Measurements from ENCODE around the gene CASP7. TPM values are rescaled to one million over a fixed set of nuclear protein-coding genes. Genes with fewer than 3 reads are reported as not detected.

The CASP7 gene
- total RNA-seq, 1 donor from 2014 or later = 9.9 TPM

- peaks cover 67% of the 10 kb centered on the region for H3K9me3 ChIP-seq (replicated peaks)
- no peak for DNase-seq
- no peak for TF ChIP-seq CTCF (IDR thresholded peaks at IDR 0.05; ENCODE audit: borderline replicate concordance)
- no peak overlapping the region for H3K27ac ChIP-seq (replicated peaks)
- H3K4me1 ChIP-seq = peaks cover under 1% of the 10 kb centered on the region
- intact Hi-C loops (cut with micrococcal nuclease) = no loop called here
- H3K4me3 ChIP-seq = no peak overlapping the region
- peaks cover 19% of the 10 kb centered on the region for H3K36me3 ChIP-seq
- no peaks in the 10 kb centered on the region for H3K27me3 ChIP-seq (ENCODE audit: low read depth)
Measured at GRCh38 chr10:113687037-113687436, 7.3 kb downstream of the CASP7 start.

- H3K27ac ChIP-seq (replicated peaks) = no peak overlapping the region
- DNase-seq = no peak
- no peak for TF ChIP-seq CTCF (IDR thresholded peaks at IDR 0.05; ENCODE audit: borderline replicate concordance)
- H3K4me1 ChIP-seq = no peaks in the 10 kb centered on the region
- peaks cover 86% of the 10 kb centered on the region for H3K9me3 ChIP-seq (replicated peaks)
- H3K36me3 ChIP-seq = peaks cover 38% of the 10 kb centered on the region
- H3K27me3 ChIP-seq (ENCODE audit: low read depth) = no peaks in the 10 kb centered on the region
- intact Hi-C loops (cut with micrococcal nuclease) = no loop called here
- no peak overlapping the region for H3K4me3 ChIP-seq
Measured at GRCh38 chr10:113689057-113689456, 9.3 kb downstream of the CASP7 start.

- intact Hi-C loops (cut with micrococcal nuclease) = no loop called here
- H3K36me3 ChIP-seq = peaks cover 43% of the 10 kb centered on the region
- H3K27ac ChIP-seq (replicated peaks) = no peak overlapping the region
- H3K27me3 ChIP-seq (ENCODE audit: low read depth) = no peaks in the 10 kb centered on the region
- H3K4me3 ChIP-seq = no peak overlapping the region
- no peaks in the 10 kb centered on the region for H3K4me1 ChIP-seq
- no peak for TF ChIP-seq CTCF (IDR thresholded peaks at IDR 0.05; ENCODE audit: borderline replicate concordance)
- DNase-seq = no peak
- peaks cover 86% of the 10 kb centered on the region for H3K9me3 ChIP-seq (replicated peaks)
Measured at GRCh38 chr10:113689574-113689973, 9.9 kb downstream of the CASP7 start.

- H3K4me1 ChIP-seq = peaks cover 6% of the 10 kb centered on the region
- intact Hi-C loops (cut with micrococcal nuclease) = no loop called here
- no peak overlapping the region for H3K4me3 ChIP-seq
- H3K27ac ChIP-seq (replicated peaks) = no peak overlapping the region
- H3K9me3 ChIP-seq (replicated peaks) = peaks cover 76% of the 10 kb centered on the region
- H3K36me3 ChIP-seq = peaks cover 45% of the 10 kb centered on the region
- no peaks in the 10 kb centered on the region for H3K27me3 ChIP-seq (ENCODE audit: low read depth)
- no peak for DNase-seq
- TF ChIP-seq CTCF (IDR thresholded peaks at IDR 0.05; ENCODE audit: borderline replicate concordance) = no peak
Measured at GRCh38 chr10:113690749-113691148, 11.0 kb downstream of the CASP7 start.

GRCh38 chr10:113691381-113691780 lies 11.7 kb downstream of the CASP7 start:
- DNase-seq = no peak
- no peak overlapping the region for H3K27ac ChIP-seq (replicated peaks)
- peaks cover 70% of the 10 kb centered on the region for H3K9me3 ChIP-seq (replicated peaks)
- H3K36me3 ChIP-seq = peaks cover 45% of the 10 kb centered on the region
- H3K27me3 ChIP-seq (ENCODE audit: low read depth) = no peaks in the 10 kb centered on the region
- H3K4me1 ChIP-seq = peaks cover 6% of the 10 kb centered on the region
- no peak overlapping the region for H3K4me3 ChIP-seq
- intact Hi-C loops (cut with micrococcal nuclease) = no loop called here
- no peak for TF ChIP-seq CTCF (IDR thresholded peaks at IDR 0.05; ENCODE audit: borderline replicate concordance)

GRCh38 chr10:113692271-113692670 lies 12.6 kb downstream of the CASP7 start:
- H3K4me3 ChIP-seq = no peak overlapping the region
- H3K27ac ChIP-seq (replicated peaks) = no peak overlapping the region
- no peaks in the 10 kb centered on the region for H3K27me3 ChIP-seq (ENCODE audit: low read depth)
- intact Hi-C loops (cut with micrococcal nuclease) = no loop called here
- DNase-seq = no peak
- peaks cover 8% of the 10 kb centered on the region for H3K4me1 ChIP-seq
- no peak for TF ChIP-seq CTCF (IDR thresholded peaks at IDR 0.05; ENCODE audit: borderline replicate concordance)
- H3K36me3 ChIP-seq = peaks cover 42% of the 10 kb centered on the region
- peaks cover 61% of the 10 kb centered on the region for H3K9me3 ChIP-seq (replicated peaks)
